ENCODE results near the gene IL17RB. TPM values are rescaled to one million over a fixed set of nuclear protein-coding genes. Genes with fewer than 3 reads are reported as not detected.

Gene IL17RB
- total and polyA plus RNA-seq, 2 of the 4 experiments (the other 2 are of a cell fraction): under 0.01 TPM; not detected in 1

DNA sequence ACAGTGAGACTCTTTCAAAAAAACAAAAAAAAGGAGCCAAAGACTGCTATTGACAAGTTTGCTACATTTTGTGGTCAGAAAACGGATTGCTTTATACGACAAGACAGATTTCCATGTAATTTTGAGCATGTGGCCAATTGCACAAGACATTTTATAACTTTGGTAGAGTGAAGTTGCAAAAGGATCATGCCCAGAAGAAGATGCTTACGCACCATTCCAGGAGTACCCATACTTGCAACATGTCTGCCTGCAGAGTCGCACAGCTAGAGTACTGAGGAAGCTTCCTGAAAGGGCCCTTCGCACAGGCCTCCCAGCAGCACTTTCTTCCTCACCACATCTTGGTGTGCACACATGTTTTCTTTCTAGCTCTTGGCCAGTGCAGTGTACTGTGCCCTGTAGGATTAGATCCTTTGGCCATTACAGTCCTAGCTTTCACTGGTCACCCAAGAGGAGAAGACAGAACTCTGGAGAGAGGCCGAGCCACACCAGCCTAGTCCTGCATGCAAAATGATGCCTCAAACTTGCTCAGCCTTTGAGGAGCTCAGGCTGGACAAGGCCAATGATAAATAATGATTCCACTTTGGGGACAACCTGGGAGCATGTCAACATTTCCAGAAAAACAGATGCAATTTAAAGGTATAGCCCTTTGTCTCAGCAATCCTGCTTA lies 11.8 kb upstream of the IL17RB start:
- in situ Hi-C loops (cut with MboI; ENCODE audit: low sequenced_read_pairs): no loop called here

More for the DNA sequence above, 11.8 kb upstream of the IL17RB start:
- Histone ChIP-seq H2BK15ac (ENCODE audit: low read depth, low read length) (no peak overlapping the region), H2BK120ac (ENCODE audit: low read depth, low read length) (no peak overlapping the region), H3K4me3 (ENCODE audit: insufficient read depth, low read depth, low read length) (no peak overlapping the region), H2BK20ac (ENCODE audit: low read depth, low read length) (no peak overlapping the region), H4K91ac (ENCODE audit: insufficient read depth, low read depth, low read length) (no peak overlapping the region), H3K4me1 (ENCODE audit: control insufficient read depth, insufficient read depth, low read length) (no peaks in the 10 kb centered on the region), H3K18ac (ENCODE audit: low read depth, low read length) (no peak overlapping the region), H3K9me3 (ENCODE audit: control insufficient read depth, insufficient read depth, low read length) (no peaks in the 10 kb centered on the region), H3K4me2 (ENCODE audit: low read depth, low read length) (no peak overlapping the region), H3K23ac (ENCODE audit: low read depth, low read length) (no peak overlapping the region), H2AFZ (replicated peaks; ENCODE audit: low read length, poor library complexity) (no peak overlapping the region), H3K79me1 (ENCODE audit: low read depth in 1 of 2, low read length in 2 of 2) (no peaks in the 10 kb centered on the region), H3K36me3 (ENCODE audit: control insufficient read depth, insufficient read depth, low read length) (no peaks in the 10 kb centered on the region), H3K27me3 (ENCODE audit: control insufficient read depth, insufficient read depth, low read length) (no peaks in the 10 kb centered on the region; the same call in 1 of the 2 replicates), H4K20me1 (ENCODE audit: insufficient read depth, low read length) (no peaks in the 10 kb centered on the region), H3K27ac (ENCODE audit: insufficient read depth, low read length) (no peak overlapping the region), H3K9ac (ENCODE audit: low read depth, low read length) (no peak overlapping the region), H3K4ac (ENCODE audit: low read depth, low read length) (no peak overlapping the region), H2BK5ac (ENCODE audit: low read depth, low read length, poor library complexity, severe bottlenecking) (no peak overlapping the region), H3K56ac (ENCODE audit: extremely low read depth, insufficient read depth, low read length) (no peak overlapping the region), H3K14ac (replicated peaks; ENCODE audit: low read depth, low read length) (no peak overlapping the region), H3K9me1 (ENCODE audit: insufficient read depth, low read length) (no peaks in the 10 kb centered on the region), H2AK9ac (replicated peaks; ENCODE audit: low read depth, low read length, poor library complexity) (no peak overlapping the region), H4K8ac (ENCODE audit: low read depth in 2 of 2, low read length in 2 of 2) (no peak overlapping the region), H2AK5ac (ENCODE audit: low read depth, low read length) (no peak overlapping the region), H4K5ac (ENCODE audit: low read depth, low read length) (no peak overlapping the region)
- ATAC-seq (ENCODE audit: low read depth): no peak
- intact Hi-C loops (cut with micrococcal nuclease) (no loop called here), dilution Hi-C loops (cut with HindIII; ENCODE audit: low sequenced_read_pairs, unreplicated experiment) (no loop called here)
- 78% methylated on average over 4 of the region's 6 CpGs; no CpG with 5 or more reads in 1 of the 2 experiments for WGBS, 2 experiments (ENCODE audit: extremely low coverage in 2 of 2, insufficient read length in 1 of 2)
- ChIA-PET CTCF (no interaction called here), POLR2A (ENCODE audit: unreplicated experiment) (no interaction called here)
- TF ChIP-seq CHD1 (IDR thresholded peaks at IDR 0.05; ENCODE audit: low read depth, low read length): no peak
- no peak for TF ChIP-seq SMC3 (IDR thresholded peaks at IDR 0.05; ENCODE audit: low read depth, low read length)
- TF ChIP-seq CEBPB (IDR thresholded peaks at IDR 0.05; ENCODE audit: low read depth, low read length): no peak
- no peak for TF ChIP-seq MXI1 (IDR thresholded peaks at IDR 0.05; ENCODE audit: borderline replicate concordance, low read depth, low read length)
- no peak for TF ChIP-seq BHLHE40 (IDR thresholded peaks at IDR 0.05; ENCODE audit: low read depth, low read length)
- BruUV-seq (replicated peaks): no TSS peak
- DNase-seq: no peak

Data from IMR-90 (cell line).